Epidermal melanocyte (primary cell): ENCODE results near the gene MFSD1.

Experiments
- DNase-seq: peaks from one replicate; pipeline ENCODE4 v3.0.0; 2011; ENCODE audit warnings: low spot score; ENCODE audit not compliant: insufficient read length

MFSD1 gene

GRCh38 chr3:158810823-158811724, 9.2 kb downstream of the MFSD1 start:
- no peak for DNase-seq

GRCh38 chr3:158819282-158819681, 17.4 kb downstream of the MFSD1 start:
- DNase-seq: no peak

GRCh38 chr3:158820521-158820920, 18.7 kb downstream of the MFSD1 start:
- DNase-seq: no peak

- no peak for DNase-seq
Measured at GRCh38 chr3:158821847-158822246, 20.0 kb downstream of the MFSD1 start.

- DNase-seq: no peak
Measured at GRCh38 chr3:158823426-158823825, 21.6 kb downstream of the MFSD1 start.

- DNase-seq: no peak
Measured at GRCh38 chr3:158827773-158828172, 25.9 kb downstream of the MFSD1 start.

- no peak for DNase-seq
Measured at GRCh38 chr3:158830391-158830790, 28.5 kb downstream of the MFSD1 start.

- DNase-seq: no peak
Measured at GRCh38 chr3:158831861-158832260, 30.0 kb downstream of the MFSD1 start.

GRCh38 chr3:158835631-158836030, 33.8 kb downstream of the MFSD1 start:
- DNase-seq: no peak

GRCh38 chr3:158836312-158836711, 34.5 kb downstream of the MFSD1 start:
- no peak for DNase-seq

- no peak for DNase-seq
Measured at GRCh38 chr3:158837240-158837639, 35.4 kb downstream of the MFSD1 start.

GRCh38 chr3:158839966-158840365, 38.1 kb downstream of the MFSD1 start:
- no peak for DNase-seq

GRCh38 chr3:158841387-158841786, 39.5 kb downstream of the MFSD1 start:
- DNase-seq: no peak

GRCh38 chr3:158842976-158843375, 41.1 kb downstream of the MFSD1 start:
- DNase-seq: no peak

- DNase-seq: no peak
Measured at GRCh38 chr3:158845765-158846350, 44.0 kb downstream of the MFSD1 start.

GRCh38 chr3:158846803-158847451, 45.1 kb downstream of the MFSD1 start:
- DNase-seq: no peak

- no peak for DNase-seq
Measured at GRCh38 chr3:158847452-158847821, 45.6 kb downstream of the MFSD1 start.

GRCh38 chr3:158847885-158848284, 46.0 kb downstream of the MFSD1 start:
- no peak for DNase-seq

- no peak for DNase-seq
Measured at GRCh38 chr3:158849757-158850156, 47.9 kb downstream of the MFSD1 start.

- DNase-seq: no peak
Measured at GRCh38 chr3:158859362-158859761, 57.5 kb downstream of the MFSD1 start.

GRCh38 chr3:158863247-158863646, 61.4 kb downstream of the MFSD1 start:
- DNase-seq: no peak

GRCh38 chr3:158864492-158864891, 62.6 kb downstream of the MFSD1 start:
- no peak for DNase-seq
